ENCODE measurements around the gene LRRK1. TPM values are rescaled to one million over a fixed set of nuclear protein-coding genes. Genes with fewer than 3 reads are reported as not detected.

The LRRK1 gene
- total RNA-seq, 1 donor from 2014 or later: 0.86 TPM

DNA sequence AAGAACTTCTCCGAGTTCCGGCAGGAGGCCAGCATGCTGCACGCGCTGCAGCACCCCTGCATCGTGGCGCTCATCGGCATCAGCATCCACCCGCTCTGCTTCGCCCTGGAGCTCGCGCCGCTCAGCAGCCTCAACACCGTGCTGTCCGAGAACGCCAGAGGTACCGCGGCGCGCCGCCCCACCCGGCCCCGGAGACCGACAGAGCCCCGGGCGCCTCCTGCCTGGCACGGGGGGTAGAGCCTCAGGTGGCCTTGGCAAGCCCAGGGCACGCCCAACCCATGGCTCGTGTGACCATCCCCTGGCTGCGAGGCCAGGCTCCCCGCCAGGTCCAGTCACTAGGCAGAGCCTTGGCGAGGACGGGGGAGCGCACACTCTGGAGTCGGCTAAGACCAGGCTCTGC is 134.1 kb downstream of the LRRK1 start:
- Mint-ChIP-seq H3K27ac (no peak overlapping the region), H3K9me3 (ENCODE audit: low read depth) (no peaks in the 10 kb centered on the region), H3K27me3 (peaks cover 3% of the 10 kb centered on the region), H3K4me3 (ENCODE audit: low read depth) (no peak overlapping the region), H3K4me1 (ENCODE audit: low read depth) (peaks cover 3% of the 10 kb centered on the region), H3K36me3 (ENCODE audit: insufficient read depth) (no peaks in the 10 kb centered on the region)
- TF ChIP-seq CTCF (IDR thresholded peaks at IDR 0.05; ENCODE audit: unreplicated experiment): no peak
- no peak for DNase-seq (ENCODE audit: low spot score, unreplicated experiment)

- Mint-ChIP-seq H3K4me1 (ENCODE audit: low read depth) (peaks cover 3% of the 10 kb centered on the region), H3K9me3 (ENCODE audit: low read depth) (no peaks in the 10 kb centered on the region), H3K27ac (no peak overlapping the region), H3K27me3 (peaks cover 3% of the 10 kb centered on the region), H3K36me3 (ENCODE audit: insufficient read depth) (no peaks in the 10 kb centered on the region), H3K4me3 (ENCODE audit: low read depth) (no peak overlapping the region)
- no peak for TF ChIP-seq CTCF (IDR thresholded peaks at IDR 0.05; ENCODE audit: unreplicated experiment)
- no peak for DNase-seq (ENCODE audit: low spot score, unreplicated experiment)
Observed at GRCh38 chr15:101054116-101054515, 135.0 kb downstream of the LRRK1 start.

DNA sequence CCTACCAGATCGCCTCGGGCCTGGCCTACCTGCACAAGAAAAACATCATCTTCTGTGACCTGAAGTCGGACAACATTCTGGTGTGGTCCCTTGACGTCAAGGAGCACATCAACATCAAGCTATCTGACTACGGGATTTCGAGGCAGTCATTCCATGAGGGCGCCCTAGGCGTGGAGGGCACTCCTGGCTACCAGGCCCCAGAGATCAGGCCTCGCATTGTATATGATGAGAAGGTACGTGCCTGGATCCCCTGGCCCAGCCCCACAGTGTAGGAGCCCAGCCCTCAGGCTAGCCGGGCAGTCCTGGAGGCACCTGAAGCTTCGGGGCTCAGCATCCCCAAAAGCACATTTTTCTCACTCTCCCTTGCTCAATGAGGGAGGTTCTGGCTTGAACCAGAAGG is 135.8 kb downstream of the LRRK1 start:
- no peak for DNase-seq (ENCODE audit: low spot score, unreplicated experiment)
- H3K9me3 Mint-ChIP-seq (ENCODE audit: low read depth): peaks cover 3% of the 10 kb centered on the region
- no peak for TF ChIP-seq CTCF (IDR thresholded peaks at IDR 0.05; ENCODE audit: unreplicated experiment)
- no peak overlapping the region for H3K27ac Mint-ChIP-seq
- H3K4me1 Mint-ChIP-seq (ENCODE audit: low read depth): peaks cover 3% of the 10 kb centered on the region
- no peak overlapping the region for H3K4me3 Mint-ChIP-seq (ENCODE audit: low read depth)
- H3K27me3 Mint-ChIP-seq: peaks cover 3% of the 10 kb centered on the region
- H3K36me3 Mint-ChIP-seq (ENCODE audit: insufficient read depth): peaks cover 2% of the 10 kb centered on the region

DNA sequence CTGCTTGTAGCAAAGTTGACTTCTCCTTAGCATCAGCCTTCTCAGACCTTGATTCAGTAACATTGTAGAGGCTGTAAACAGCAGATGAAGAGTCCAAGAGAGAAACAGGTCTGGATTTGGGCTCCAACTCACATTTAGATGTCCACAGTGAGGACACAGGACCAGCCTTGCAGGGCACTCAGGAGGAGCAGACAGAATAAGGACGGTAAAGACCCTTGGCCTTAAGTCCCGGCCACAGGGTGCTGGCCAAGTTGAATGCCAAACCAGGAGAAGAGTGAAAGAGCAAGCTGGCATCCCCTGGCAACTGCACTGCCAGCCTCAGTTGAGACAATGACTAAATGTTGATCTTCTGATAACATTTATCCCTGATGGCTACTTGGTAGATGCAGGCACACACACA is 136.3 kb downstream of the LRRK1 start:
- no peak for DNase-seq (ENCODE audit: low spot score, unreplicated experiment)

GRCh38 chr15:101056366-101057334 is 137.5 kb downstream of the LRRK1 start:
- no peak for DNase-seq (ENCODE audit: low spot score, unreplicated experiment)
- Mint-ChIP-seq H3K36me3 (ENCODE audit: insufficient read depth) (peaks cover 3% of the 10 kb centered on the region), H3K4me3 (ENCODE audit: low read depth) (no peak overlapping the region), H3K4me1 (ENCODE audit: low read depth) (peaks cover 3% of the 10 kb centered on the region), H3K27ac (no peak overlapping the region), H3K9me3 (ENCODE audit: low read depth) (peaks cover 3% of the 10 kb centered on the region), H3K27me3 (peaks cover 3% of the 10 kb centered on the region)
- TF ChIP-seq CTCF (IDR thresholded peaks at IDR 0.05; ENCODE audit: unreplicated experiment): no peak

More for the DNA sequence above, 136.3 kb downstream of the LRRK1 start:
- no peak for TF ChIP-seq CTCF (IDR thresholded peaks at IDR 0.05; ENCODE audit: unreplicated experiment)
- Mint-ChIP-seq H3K36me3 (ENCODE audit: insufficient read depth) (peaks cover 3% of the 10 kb centered on the region), H3K9me3 (ENCODE audit: low read depth) (peaks cover 3% of the 10 kb centered on the region), H3K27ac (no peak overlapping the region), H3K27me3 (peaks cover 3% of the 10 kb centered on the region), H3K4me1 (ENCODE audit: low read depth) (peaks cover 3% of the 10 kb centered on the region), H3K4me3 (ENCODE audit: low read depth) (no peak overlapping the region)

Data from progenitor cell of endocrine pancreas (in vitro differentiated cells).